NOMO-1 treated with dmso at 0.1 percent for 144 hours (cell line): ENCODE measurements around the gene RNF167.

Experiments
- DNase-seq: peaks from one replicate; lab custom pipeline; 2025; ENCODE audit not compliant: unreplicated experiment; lab: John Stamatoyannopoulos, UW

RNF167 gene

DNA sequence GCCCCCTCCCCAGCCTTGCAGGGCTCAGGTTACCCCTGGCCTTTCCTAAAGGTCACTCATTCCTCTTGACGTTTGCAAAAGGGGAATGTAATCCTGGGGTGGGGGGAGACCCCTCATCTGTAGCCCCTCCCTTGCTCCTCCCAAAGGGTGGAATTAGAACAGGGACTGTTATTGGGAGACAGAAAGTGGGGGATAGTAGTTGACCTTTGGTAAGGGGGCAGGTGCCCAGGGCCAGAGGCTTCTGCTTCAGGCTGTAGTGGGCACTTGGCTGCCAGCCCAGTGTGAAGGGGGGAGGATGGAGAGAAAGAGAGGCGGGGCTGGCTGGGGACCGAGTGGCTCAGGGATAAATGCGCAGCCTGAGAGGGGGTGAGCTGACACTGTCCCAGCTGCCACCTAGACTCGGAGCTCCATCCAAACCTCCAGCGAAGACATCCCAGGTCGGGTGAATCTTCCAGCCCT, 10.7 kb downstream of the RNF167 start, which contains the start of gene ENO3:
TSS of gene ENO3 (plus strand) at position 374 of the 459 bp plus-strand sequence. CDS start 711 bp downstream, outside the sequence.
- DNase-seq = no peak

DNA sequence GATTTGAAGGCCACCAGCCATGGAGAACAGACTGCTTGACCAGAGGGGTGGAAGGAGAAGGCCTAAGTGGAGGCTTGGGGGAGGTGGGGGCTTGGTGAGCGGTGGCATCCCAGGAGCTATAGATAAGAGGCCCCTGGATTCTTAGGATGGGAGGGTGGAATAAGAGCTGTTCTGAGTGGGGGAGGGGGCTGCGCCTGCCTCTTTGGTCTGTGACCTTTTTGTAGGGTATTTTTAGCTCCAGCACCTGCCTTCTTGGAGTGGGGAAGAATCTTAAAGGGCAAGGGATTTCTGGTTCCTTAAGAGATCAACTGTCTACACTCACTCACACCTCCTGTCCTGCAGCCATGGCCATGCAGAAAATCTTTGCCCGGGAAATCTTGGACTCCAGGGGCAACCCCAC, 11.4 kb downstream of the RNF167 start:
- no peak for DNase-seq

DNA sequence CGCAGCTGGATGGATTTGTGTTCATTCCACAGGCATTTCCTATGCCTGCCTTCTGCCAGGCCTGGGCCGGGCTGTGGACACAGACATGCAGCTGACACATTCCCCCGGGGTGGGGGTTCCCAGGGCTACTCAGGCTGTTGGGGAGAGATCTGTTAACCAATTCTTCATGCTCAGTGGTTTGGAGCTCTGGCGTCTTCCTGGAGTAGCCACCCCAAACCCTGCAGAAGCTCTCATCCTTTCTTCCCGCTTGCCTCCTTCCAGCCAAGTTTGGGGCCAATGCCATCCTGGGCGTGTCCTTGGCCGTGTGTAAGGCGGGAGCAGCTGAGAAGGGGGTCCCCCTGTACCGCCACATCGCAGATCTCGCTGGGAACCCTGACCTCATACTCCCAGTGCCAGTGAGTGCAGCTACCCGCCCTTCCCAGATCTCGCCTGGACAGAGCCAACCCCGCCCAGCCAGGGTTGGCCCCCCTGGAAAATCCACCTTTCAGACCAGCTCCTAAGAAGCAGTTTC, 13.4 kb downstream of the RNF167 start:
- DNase-seq = no peak

DNA sequence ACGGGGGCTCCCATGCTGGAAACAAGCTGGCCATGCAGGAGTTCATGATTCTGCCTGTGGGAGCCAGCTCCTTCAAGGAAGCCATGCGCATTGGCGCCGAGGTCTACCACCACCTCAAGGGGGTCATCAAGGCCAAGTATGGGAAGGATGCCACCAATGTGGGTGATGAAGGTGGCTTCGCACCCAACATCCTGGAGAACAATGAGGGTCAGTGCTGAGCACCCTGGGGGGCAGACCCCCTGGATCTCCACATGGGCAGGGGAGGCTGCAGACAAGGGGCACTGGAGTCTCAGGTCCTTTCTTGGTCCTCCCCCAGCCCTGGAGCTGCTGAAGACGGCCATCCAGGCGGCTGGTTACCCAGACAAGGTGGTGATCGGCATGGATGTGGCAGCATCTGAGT, 15.0 kb downstream of the RNF167 start:
- DNase-seq = no peak

DNA sequence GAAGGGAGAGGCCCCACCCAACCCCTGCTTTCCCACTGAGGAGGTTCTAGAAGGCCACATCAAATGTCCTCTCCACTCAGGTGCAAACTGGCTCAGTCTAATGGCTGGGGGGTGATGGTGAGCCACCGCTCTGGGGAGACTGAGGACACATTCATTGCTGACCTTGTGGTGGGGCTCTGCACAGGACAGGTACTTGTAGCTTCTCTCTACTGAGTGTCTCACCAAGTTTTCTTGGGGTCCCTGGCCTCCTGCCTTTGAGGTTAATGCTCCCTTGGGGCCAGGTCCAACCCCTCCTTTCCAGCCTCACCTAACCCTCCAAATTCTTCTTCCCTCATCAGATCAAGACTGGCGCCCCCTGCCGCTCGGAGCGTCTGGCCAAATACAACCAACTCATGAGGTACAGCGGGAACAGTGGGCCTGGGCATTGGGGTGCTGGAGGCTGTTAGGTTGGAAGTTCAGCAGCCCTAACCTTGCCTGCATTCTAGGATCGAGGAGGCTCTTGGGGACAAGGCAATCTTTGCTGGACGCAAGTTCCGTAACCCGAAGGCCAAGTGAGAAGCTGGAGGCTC, 16.5 kb downstream of the RNF167 start:
- DNase-seq = no peak

DNA sequence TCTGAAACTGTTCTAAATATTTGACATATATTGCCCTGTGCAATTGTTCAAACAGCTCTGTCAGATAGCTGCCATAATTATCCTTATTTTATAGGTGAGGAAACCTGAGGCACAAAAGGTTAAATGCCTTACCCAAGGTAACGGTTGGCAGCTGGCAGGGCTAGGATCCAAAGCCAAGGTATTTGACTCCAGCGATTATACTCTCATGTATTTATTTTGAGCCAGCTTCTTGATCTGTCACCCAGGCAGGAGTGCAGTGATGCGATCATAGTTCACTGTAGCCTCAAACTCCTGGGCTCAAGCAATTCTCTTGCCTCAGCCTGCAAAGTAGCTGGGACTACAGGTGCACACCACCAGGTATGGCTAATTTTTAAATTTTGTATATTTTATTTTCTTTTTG, 18.0 kb downstream of the RNF167 start:
- DNase-seq = no peak

DNA sequence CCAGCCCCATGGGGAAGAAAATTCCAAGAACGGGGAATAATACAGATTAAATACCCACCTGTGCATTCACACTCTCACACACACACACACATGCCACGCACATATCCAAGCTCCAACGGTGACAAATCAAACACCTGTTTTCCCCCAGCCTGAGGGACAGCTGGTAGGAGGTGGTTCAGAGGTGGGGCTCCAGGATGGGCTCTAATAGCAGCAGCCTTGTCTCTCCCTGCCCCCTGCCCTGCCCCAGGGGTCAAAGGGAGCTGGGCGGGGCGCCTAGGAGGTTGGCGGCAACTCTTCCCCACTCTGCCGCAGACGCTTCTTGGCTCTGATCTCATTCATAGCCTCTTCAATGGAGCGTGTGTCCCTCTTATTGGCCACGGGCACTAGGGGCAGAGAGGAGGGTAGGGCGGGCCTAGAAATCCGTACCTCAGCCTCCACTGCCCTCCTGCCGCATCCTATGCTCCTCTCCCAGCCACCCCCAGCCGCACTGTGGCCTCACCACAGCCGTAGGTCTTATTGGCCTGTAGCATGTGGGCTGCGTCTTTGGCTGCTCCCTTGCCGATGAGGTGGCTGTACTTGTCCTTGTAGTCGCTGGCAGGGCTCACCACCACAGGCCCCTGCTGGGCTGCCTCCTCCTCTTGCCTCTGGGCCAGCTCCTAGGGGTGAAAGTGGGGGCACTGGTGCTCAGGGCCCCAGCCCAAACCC, 19.3 kb downstream of the RNF167 start:
- DNase-seq = no peak

DNA sequence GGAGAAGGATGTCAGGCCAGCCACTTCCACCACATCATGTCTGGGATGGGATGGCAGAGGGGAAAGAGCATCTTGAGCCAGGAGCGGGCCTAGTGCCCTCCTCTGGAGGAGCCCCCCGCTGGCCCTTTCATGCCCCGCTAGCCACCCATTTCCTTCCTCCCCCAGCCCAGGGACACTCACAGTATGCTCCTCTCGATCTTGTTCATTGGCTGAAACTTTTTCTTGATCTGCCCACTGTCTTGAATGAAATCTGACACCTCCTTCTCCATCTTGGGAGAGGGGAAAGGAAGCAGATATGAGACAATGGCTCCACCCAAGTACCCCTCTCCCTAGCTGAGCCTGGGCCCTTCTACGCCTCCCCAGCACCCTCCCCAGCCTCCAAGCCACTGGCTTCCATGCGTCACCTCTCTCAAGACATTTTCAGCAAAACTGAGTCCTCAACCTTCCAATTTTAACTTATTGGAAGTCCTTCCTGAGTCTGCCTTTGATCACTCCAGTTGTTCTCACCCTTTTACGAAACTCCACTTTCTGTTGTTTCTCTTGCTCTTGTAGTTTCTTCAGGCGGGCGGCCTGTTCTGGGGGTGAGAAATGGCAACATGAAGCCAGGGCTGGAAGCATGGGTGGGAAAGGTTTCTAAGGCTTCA, 20.3 kb downstream of the RNF167 start:
- DNase-seq = no peak

DNA sequence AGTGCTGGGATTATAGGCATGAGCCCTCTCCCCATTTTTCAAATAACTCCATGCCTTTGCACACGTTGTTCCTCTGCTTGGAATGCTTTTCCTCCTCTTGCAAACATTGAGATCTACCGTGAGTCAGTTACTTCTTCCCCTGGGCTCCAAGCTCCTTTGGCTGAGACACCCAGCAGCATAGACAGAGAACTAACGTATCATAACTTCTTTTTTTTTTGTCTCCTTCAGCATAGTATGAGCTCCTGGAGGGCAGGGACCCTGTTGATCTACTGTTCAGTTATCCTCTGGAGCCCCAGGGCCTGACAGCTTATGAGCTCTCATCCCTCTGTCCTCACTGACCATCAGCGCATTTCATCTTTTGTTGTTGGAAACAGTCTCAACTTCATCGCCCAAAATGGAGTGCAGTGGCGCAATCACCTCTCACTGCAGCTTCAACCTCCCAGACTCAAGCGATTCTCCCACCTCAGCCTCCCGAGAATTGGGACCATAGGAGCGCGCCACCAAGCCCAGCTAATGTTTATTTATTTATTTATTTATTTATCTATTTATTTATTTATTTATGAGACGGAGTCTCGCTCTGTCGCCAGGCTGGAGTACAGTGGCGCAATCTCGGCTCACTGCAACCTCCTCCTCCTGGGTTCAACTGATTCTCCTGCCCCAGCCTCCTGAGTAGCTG, 25.4 kb downstream of the RNF167 start:
- no peak for DNase-seq

DNA sequence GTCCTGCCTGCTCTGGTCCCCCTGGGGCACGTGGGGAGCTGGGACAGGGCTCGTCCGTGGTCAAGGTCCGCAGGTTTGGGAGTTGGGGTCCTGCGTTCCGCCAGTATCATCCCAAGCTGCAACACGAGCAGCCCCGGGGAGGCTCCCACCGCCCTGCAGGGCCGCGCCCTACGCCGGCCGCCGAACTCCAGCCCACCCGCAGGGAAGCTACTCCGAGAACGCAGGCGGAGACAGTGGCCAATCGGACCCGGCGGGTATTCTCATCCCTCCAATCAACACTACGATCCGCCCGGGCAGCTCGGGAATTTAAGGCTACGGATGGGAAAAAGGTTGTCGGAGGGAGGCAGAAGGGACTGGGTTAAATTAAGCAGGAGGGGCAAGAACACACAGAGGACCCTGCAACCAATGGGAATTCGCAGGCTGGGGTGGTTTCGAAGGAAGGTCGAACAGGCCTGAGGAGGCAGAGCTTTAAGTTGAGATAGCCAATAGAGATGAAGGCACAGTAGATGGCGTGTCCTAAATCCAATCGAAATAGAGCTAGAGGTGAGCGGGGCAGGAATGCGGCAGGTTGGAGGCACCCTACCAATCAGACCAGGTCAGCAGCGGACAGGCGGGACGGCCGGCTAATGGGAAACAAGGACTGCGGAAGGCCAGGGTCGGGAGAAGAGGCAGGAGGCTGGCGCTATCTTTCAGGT, 26.9 kb downstream of the RNF167 start:
- peak; percentile 100 for DNase-seq

DNA sequence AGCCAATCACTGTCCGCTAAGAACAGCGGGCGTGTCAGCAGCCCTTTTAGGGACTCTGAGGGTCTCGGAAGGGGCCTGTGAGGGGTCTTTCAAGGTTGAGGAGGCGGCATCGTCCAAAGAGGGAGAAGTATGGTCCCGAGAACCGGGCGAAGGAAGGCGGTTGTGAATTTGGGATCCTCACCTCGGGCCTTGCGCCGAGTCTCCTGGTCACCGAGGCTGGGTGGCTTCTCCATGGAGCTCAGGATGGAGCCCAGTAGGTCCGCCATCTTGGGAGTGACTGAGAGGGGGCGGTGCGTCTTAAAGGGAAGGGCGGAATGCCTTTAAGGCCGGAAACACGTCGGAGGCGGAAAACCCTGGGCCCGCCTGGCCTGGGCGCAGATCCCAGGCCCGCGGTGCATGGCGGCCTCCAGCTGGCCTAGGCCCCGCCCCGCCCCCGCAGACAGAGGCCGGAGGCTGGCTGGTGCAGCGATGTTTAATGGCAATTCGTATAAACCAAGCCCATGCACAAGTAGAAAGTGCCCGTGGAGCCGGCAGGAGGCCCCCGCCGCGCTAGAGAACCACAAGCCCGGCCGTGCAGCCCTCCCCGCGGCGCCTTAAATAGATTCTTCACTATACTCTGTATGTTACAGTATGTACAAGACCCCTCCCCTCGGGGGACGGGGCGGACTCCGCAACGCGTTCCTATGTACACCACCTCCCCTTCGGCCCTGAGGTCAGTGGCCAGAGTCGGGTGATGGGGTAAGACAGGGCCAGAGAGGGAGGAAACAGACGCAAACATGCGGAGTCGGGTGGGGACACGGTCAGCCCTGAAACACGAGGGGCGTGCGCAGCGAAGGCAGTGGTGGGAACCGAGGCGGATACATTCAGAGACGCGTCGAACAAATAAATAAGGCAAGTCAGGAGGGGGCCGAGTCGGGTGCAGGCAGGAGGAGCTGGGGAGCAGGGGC, 27.7 kb downstream of the RNF167 start, which contains the start of gene SPAG7:
TSS of gene SPAG7 (minus strand) at position 279 of the 947 bp plus-strand sequence. CDS start at position 266, 13 bp downstream.
- DNase-seq = peak; percentile 92

DNA sequence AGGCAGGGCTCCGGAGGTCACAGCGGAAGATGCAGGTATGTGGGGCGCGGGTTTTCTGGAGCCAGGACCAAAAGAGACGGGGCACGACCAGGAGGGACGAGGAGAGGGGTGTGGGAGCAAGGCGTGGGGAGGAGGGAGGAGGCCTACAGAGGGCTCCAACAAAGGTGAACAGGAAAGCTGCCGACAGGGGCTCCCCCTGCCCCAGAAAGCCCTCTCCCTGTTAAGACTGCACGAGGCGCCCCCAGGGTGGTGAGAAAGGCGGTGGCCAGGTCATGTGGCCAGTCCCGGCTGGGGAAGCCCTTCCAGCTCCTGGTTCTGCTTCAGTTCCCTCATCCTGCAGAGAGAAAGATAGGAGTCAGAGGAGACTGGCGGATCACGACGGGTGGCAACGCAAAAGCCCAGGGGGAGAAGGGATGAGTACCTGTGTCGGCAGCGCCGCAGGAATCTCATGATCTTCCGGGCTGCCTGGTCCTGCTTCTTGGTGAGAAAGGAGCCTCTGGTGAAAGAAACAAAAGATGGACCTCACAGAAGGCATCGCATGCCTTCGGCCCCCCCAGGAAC, 28.5 kb downstream of the RNF167 start:
- DNase-seq = no peak

DNA sequence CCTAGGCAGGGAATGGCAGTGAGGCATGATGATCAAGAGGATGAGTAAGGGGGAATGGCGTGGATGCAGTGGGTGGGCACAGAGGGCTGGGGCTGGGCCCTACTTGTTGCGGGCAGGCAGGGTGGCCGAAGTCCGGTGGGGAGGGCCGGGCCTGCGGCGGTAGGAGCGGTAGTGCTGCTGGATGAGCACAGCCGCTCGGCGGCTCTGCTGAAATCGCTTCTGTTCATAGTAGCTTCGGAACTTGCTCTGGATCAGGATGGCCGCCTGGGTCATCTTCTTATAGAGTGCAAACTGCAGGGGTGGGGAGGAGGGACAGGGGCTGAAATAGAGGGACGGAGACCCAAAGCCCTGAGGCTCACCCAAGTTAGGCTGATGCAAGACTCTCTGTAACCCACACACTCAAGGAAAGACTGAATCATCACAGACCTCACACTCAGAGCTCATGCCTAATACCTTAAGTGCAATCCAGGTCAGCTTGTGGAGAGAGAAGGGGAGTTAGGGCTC, 29.0 kb downstream of the RNF167 start:
- no peak for DNase-seq

DNA sequence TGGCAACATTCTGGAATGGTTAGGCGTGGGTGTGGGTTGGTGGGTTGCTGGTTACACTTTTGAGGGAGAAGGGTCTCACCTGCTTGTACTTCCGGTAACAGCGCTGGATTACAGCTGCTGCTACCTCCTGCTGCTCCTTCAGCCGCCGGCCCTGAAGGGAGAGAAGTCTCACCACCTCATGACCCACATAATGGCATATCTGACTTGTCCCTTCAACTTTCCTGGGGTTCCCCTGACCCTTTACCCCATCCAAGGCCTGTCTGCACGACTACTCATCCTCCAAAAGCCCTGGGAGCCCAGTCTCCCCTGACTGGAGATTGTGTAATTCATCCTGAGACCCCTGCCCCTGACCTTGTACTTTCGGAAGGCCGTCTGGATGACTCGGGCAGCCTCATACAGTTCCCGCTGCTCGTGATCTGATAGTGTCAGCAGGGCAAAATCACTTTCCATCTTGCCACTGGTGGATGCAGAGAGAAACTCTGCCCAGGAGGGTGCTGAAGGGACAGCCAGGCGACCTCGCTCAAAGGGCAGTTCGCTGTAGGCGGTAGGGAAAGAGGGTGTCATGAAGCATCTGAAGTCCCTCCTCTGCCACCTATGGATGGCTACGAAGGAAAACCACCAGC, 29.6 kb downstream of the RNF167 start:
- no peak for DNase-seq

DNA sequence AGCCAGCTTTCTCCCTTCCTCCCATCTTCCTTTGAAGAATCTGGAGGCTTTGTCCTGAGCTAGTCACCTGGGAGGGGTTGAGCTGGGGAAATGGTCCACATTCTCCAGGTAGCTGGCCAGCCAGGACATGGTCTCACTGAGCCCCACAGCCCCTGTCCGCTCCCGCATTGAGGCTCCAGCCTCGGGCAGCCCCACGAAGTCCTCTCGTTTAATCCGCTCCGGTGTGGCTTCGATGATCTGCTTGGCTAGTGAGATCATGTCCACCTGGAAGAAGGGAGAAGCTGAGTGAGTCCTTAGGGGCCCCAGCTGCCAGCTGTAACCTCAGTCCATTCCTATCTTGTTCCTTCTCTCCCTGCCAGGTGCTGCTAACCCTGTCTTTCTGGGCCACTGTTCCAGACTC, 30.2 kb downstream of the RNF167 start:
- no peak for DNase-seq

DNA sequence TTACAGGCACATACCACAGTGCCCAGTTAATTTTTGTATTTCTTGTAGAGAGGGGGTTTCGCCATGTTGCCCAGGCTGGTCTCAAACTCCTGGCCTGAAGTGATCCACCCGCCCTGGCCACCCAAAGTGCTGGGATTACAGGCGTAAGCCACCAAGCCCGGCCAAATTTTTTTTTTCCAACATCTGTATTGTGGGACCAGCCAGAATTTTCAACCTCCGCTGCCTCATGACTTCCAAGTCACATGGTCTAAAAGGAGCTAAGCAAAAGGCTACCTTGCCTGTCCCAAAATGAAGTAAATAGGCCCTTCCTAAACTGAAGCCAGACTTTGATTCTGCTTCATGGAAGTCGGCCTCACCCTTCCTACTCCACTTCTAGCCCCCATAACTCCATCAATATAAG, 31.8 kb downstream of the RNF167 start:
- no peak for DNase-seq

DNA sequence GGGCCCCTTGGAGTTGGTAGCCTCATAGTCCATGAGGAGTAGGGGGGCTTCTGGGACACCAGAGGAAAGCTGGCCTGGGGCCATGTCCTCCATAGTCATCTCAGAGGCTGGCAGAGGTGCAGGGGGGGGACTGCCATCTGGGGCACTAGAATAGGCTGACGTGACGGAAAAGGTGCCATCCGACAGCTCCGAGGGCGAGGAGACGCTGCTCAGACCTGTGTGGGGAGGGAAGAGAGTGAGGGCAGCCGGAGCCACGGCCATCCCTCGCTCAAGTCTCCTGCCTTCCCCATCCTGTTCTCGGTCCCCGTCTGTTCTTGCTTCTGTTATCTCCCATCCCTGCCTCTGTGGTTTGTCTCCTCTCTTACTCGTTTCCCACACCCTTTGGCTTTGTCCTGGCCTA, 32.3 kb downstream of the RNF167 start:
- no peak for DNase-seq

DNA sequence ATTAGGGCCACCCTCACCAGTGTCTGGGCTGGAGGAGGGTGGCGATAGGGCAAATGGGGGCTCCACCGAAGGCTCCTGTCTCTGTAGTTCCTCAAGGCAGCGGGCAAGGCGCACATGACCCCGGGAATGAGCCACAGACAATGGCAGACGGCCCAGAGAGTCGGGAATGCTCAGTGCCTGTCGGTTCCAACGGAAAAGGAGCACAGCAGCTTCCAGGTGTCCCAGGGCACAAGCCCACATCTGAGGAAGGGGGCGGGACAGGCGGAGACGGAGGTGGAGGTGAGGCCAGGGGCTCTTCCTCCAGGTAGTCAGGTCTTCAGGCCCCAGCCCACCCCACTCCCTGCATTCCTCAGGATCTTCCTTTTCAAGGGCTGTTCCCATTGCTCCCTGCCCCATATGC, 32.7 kb downstream of the RNF167 start:
- no peak for DNase-seq
